Measurements from ENCODE around the gene INHA. TPM values are rescaled to one million over a fixed set of nuclear protein-coding genes. Genes with fewer than 3 reads are reported as not detected.

INHA gene
- total and polyA plus RNA-seq, 2 donors (not counting 1 experiment from before 2014, with no cell fraction given), result not detected

- peaks cover 21% of the 10 kb centered on the region for H3K4me1 Mint-ChIP-seq
- H3K27ac Mint-ChIP-seq, result no peak overlapping the region
- no peaks in the 10 kb centered on the region for H3K79me2 ChIP-seq (ENCODE audit: control insufficient read depth, insufficient read depth, low read length)
- CTCF ChIA-PET, result interaction anchor here (0.8 to 1.0 kb wide), 3 partner anchors 8 to 141 kb away, joined by 3 to 4 read pairs (median 3); no protein-coding TSS in a partner anchor
- H3K4me3 Mint-ChIP-seq, result no peak overlapping the region
- H2AFZ ChIP-seq (ENCODE audit: insufficient read depth, low read depth, low read length, poor library complexity, severe bottlenecking), result no peak overlapping the region
- H3K9me3 Mint-ChIP-seq (ENCODE audit: insufficient read depth), result no peaks in the 10 kb centered on the region
- peaks cover 0 to 89% (median 29%) of the 10 kb centered on the region in 4 experiments for H3K27me3 ChIP-seq (replicated peaks in 1 of 4; ENCODE audit: control extremely low read depth in 1 of 4, control insufficient read depth in 3 of 4, insufficient read depth in 4 of 4, low read length in 3 of 4)
- intact Hi-C loops (cut with micrococcal nuclease), result no loop called here
- H3K36me3 ChIP-seq (replicated peaks in 1 of 2; ENCODE audit: control extremely low read depth in 1 of 2, control insufficient read depth in 1 of 2, extremely low read depth in 1 of 2, insufficient read depth in 2 of 2, low read length in 1 of 2), result no peaks in the 10 kb centered on the region
- 96% methylated on average over 15 of the region's 18 CpGs for WGBS (ENCODE audit: insufficient coverage)
- H3K4me3 ChIP-seq (ENCODE audit: control extremely low read depth in 1 of 5, extremely low read depth in 1 of 5, insufficient read depth in 1 of 5, low read depth in 2 of 5, low read length in 4 of 5), result no peak overlapping the region
- POLR2A ChIA-PET, result no interaction called here
- no peak overlapping the region for H3K9ac ChIP-seq (ENCODE audit: low read length)
- H3K27me3 Mint-ChIP-seq, result peaks cover 64% of the 10 kb centered on the region
- peaks cover 27 to 37% of the 10 kb centered on the region in 2 donors for H3K4me1 ChIP-seq (ENCODE audit: control insufficient read depth in 2 of 2, insufficient read depth in 2 of 2, low read length in 2 of 2)
- no peak overlapping the region for H3K4me2 ChIP-seq (replicated peaks; ENCODE audit: low read depth, low read length, poor library complexity, severe bottlenecking)
- no peak for TF ChIP-seq EZH2 (IDR thresholded peaks at IDR 0.05; ENCODE audit: borderline replicate concordance, insufficient read depth, low read depth, low read length, poor library complexity, severe bottlenecking)
- TF ChIP-seq CTCF (IDR thresholded peaks at IDR 0.05), result no peak
- no peak for DNase-seq
- peaks cover 0 to 37% (median 0%) of the 10 kb centered on the region in 3 donors for H3K9me3 ChIP-seq (ENCODE audit: control extremely low read depth in 1 of 3, control insufficient read depth in 2 of 3, insufficient read depth in 1 of 3, low read length in 2 of 3)
- H4K20me1 ChIP-seq (ENCODE audit: control insufficient read depth, insufficient read depth, low read length, poor library complexity, severe bottlenecking), result no peaks in the 10 kb centered on the region
- ATAC-seq (ENCODE audit: low read depth), result no peak
- no peak overlapping the region for H3K27ac ChIP-seq (ENCODE audit: low read length in 2 of 2)
Measured at GRCh38 chr2:219548990-219549389, 23.1 kb upstream of the INHA start.

- intact Hi-C loops (cut with micrococcal nuclease), result no loop called here
- H3K4me3 Mint-ChIP-seq, result no peak overlapping the region
- H3K4me2 ChIP-seq (replicated peaks; ENCODE audit: low read depth, low read length, poor library complexity, severe bottlenecking), result no peak overlapping the region
- H3K4me1 ChIP-seq (ENCODE audit: control insufficient read depth in 2 of 2, insufficient read depth in 2 of 2, low read length in 2 of 2), result peaks cover 21 to 31% of the 10 kb centered on the region in 2 donors
- no peaks in the 10 kb centered on the region for H4K20me1 ChIP-seq (ENCODE audit: control insufficient read depth, insufficient read depth, low read length, poor library complexity, severe bottlenecking)
- H3K27ac ChIP-seq (ENCODE audit: low read length in 2 of 2), result no peak overlapping the region
- no peak overlapping the region for H3K4me3 ChIP-seq (ENCODE audit: control extremely low read depth in 1 of 5, extremely low read depth in 1 of 5, insufficient read depth in 1 of 5, low read depth in 2 of 5, low read length in 4 of 5)
- POLR2A ChIA-PET, result no interaction called here
- no peak overlapping the region for H3K27ac Mint-ChIP-seq
- DNase-seq (no peak), ATAC-seq (ENCODE audit: low read depth) (no peak)
- H3K9me3 Mint-ChIP-seq (ENCODE audit: insufficient read depth), result no peaks in the 10 kb centered on the region
- H2AFZ ChIP-seq (ENCODE audit: insufficient read depth, low read depth, low read length, poor library complexity, severe bottlenecking), result no peak overlapping the region
- TF ChIP-seq CTCF (IDR thresholded peaks at IDR 0.05) (no peak), EZH2 (IDR thresholded peaks at IDR 0.05; ENCODE audit: borderline replicate concordance, insufficient read depth, low read depth, low read length, poor library complexity, severe bottlenecking) (no peak)
- CTCF ChIA-PET, result interaction anchor here (1.0 kb wide), 1 partner anchor 7 kb away, joined by 3 read pairs; no protein-coding TSS in a partner anchor
- no peaks in the 10 kb centered on the region for H3K79me2 ChIP-seq (ENCODE audit: control insufficient read depth, insufficient read depth, low read length)
- H3K27me3 Mint-ChIP-seq, result peaks cover 65% of the 10 kb centered on the region
- peaks cover 16% of the 10 kb centered on the region for H3K4me1 Mint-ChIP-seq
- peaks cover 0 to 89% (median 28%) of the 10 kb centered on the region in 4 experiments for H3K27me3 ChIP-seq (replicated peaks in 1 of 4; ENCODE audit: control extremely low read depth in 1 of 4, control insufficient read depth in 3 of 4, insufficient read depth in 4 of 4, low read length in 3 of 4)
- peaks cover 0 to 38% (median 0%) of the 10 kb centered on the region in 3 donors for H3K9me3 ChIP-seq (ENCODE audit: control extremely low read depth in 1 of 3, control insufficient read depth in 2 of 3, insufficient read depth in 1 of 3, low read length in 2 of 3)
- WGBS (ENCODE audit: insufficient coverage), result 88% methylated on average over 7 of the region's 9 CpGs
- H3K9ac ChIP-seq (ENCODE audit: low read length), result no peak overlapping the region
- no peaks in the 10 kb centered on the region for H3K36me3 ChIP-seq (replicated peaks in 1 of 2; ENCODE audit: control extremely low read depth in 1 of 2, control insufficient read depth in 1 of 2, extremely low read depth in 1 of 2, insufficient read depth in 2 of 2, low read length in 1 of 2)
Measured at GRCh38 chr2:219549619-219550018, 22.5 kb upstream of the INHA start.

Data from B cell (primary cell).